ENCODE measurements around the gene PLAAT4.

DNA sequence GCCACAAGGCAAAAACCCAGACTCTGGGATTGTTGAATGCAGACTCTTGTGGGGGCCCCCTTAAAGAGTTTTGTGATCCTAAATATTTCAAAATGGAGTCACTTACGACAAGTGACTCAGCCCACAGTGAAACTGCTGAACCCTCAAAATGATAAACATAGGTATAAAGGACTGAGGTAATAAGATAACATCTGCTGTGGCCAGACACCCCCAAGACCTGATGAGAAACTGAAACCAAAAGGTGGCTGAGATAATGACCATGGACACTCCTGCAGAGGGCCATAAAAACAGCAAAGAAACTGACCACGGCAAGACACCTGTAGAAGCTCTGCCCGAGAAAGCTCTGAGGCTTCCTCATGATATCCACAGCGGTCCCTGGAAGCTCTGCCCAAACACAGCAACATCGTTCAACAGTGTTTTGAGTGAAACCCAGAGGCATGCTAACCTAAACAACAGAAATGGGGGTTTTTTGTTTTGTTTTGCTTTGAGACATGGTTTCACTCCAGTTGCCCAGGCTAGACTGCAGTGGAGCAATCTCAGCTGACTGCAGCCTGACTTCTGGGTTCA, 1.6 kb upstream of the PLAAT4 start:
- TF ChIP-seq POLR2A (IDR thresholded peaks at IDR 0.05): no peak
- TF ChIP-seq, protein P1, sequence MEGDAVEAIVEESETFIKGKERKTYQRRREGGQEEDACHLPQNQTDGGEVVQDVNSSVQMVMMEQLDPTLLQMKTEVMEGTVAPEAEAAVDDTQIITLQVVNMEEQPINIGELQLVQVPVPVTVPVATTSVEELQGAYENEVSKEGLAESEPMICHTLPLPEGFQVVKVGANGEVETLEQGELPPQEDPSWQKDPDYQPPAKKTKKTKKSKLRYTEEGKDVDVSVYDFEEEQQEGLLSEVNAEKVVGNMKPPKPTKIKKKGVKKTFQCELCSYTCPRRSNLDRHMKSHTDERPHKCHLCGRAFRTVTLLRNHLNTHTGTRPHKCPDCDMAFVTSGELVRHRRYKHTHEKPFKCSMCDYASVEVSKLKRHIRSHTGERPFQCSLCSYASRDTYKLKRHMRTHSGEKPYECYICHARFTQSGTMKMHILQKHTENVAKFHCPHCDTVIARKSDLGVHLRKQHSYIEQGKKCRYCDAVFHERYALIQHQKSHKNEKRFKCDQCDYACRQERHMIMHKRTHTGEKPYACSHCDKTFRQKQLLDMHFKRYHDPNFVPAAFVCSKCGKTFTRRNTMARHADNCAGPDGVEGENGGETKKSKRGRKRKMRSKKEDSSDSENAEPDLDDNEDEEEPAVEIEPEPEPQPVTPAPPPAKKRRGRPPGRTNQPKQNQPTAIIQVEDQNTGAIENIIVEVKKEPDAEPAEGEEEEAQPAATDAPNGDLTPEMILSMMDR (IDR thresholded peaks at IDR 0.05): no peak
